ENCODE measurements around the gene HECA.

Gene HECA

GRCh38 chr6:139134817-139135577 lies at the start of gene HECA:
Gene HECA, plus strand, starts transcription at chr6:139135080. Its CDS starts 317 bp downstream, at chr6:139135397.
- H3K27me3 ChIP-seq (replicated peaks; ENCODE audit: control insufficient read depth, insufficient read depth, low read length), result no peaks in the 10 kb centered on the region
- no peak for TF ChIP-seq CTCF (IDR thresholded peaks at IDR 0.05; ENCODE audit: insufficient read depth, low read length, poor library complexity, severe bottlenecking)
- DNase-seq (ENCODE audit: extremely low read depth, insufficient read length), result peak; percentile 87
- H3K4me3 ChIP-seq (replicated peaks; ENCODE audit: low read depth, low read length), result peak within 1 kb of the TSS; percentile 81
- H3K36me3 ChIP-seq (ENCODE audit: control insufficient read depth, insufficient read depth, low read length), result no peaks in the 10 kb centered on the region

- TF ChIP-seq CTCF (IDR thresholded peaks at IDR 0.05; ENCODE audit: insufficient read depth, low read length, poor library complexity, severe bottlenecking), result no peak
- no peak overlapping the region for H3K4me3 ChIP-seq (replicated peaks; ENCODE audit: low read depth, low read length)
- H3K36me3 ChIP-seq (ENCODE audit: control insufficient read depth, insufficient read depth, low read length), result no peaks in the 10 kb centered on the region
- H3K27me3 ChIP-seq (replicated peaks; ENCODE audit: control insufficient read depth, insufficient read depth, low read length), result no peaks in the 10 kb centered on the region
- no peak for DNase-seq (ENCODE audit: extremely low read depth, insufficient read length)
Observed at GRCh38 chr6:139091826-139092225, 43.1 kb upstream of the HECA start.

GRCh38 chr6:139099984-139100383 lies 34.9 kb upstream of the HECA start:
- Histone ChIP-seq H3K27me3 (replicated peaks; ENCODE audit: control insufficient read depth, insufficient read depth, low read length) (no peaks in the 10 kb centered on the region), H3K4me3 (replicated peaks; ENCODE audit: low read depth, low read length) (no peak overlapping the region), H3K36me3 (ENCODE audit: control insufficient read depth, insufficient read depth, low read length) (no peaks in the 10 kb centered on the region)
- peak; percentile 44 for DNase-seq (ENCODE audit: extremely low read depth, insufficient read length)
- no peak for TF ChIP-seq CTCF (IDR thresholded peaks at IDR 0.05; ENCODE audit: insufficient read depth, low read length, poor library complexity, severe bottlenecking)

- DNase-seq (ENCODE audit: extremely low read depth, insufficient read length), result no peak
- no peak for TF ChIP-seq CTCF (IDR thresholded peaks at IDR 0.05; ENCODE audit: insufficient read depth, low read length, poor library complexity, severe bottlenecking)
- H3K36me3 ChIP-seq (ENCODE audit: control insufficient read depth, insufficient read depth, low read length), result no peaks in the 10 kb centered on the region
- no peak overlapping the region for H3K4me3 ChIP-seq (replicated peaks; ENCODE audit: low read depth, low read length)
- no peaks in the 10 kb centered on the region for H3K27me3 ChIP-seq (replicated peaks; ENCODE audit: control insufficient read depth, insufficient read depth, low read length)
Observed at GRCh38 chr6:139107051-139107450, 27.8 kb upstream of the HECA start.

GRCh38 chr6:139108378-139108777 lies 26.5 kb upstream of the HECA start:
- Histone ChIP-seq H3K4me3 (replicated peaks; ENCODE audit: low read depth, low read length) (no peak overlapping the region), H3K36me3 (ENCODE audit: control insufficient read depth, insufficient read depth, low read length) (no peaks in the 10 kb centered on the region), H3K27me3 (replicated peaks; ENCODE audit: control insufficient read depth, insufficient read depth, low read length) (no peaks in the 10 kb centered on the region)
- no peak for DNase-seq (ENCODE audit: extremely low read depth, insufficient read length)
- no peak for TF ChIP-seq CTCF (IDR thresholded peaks at IDR 0.05; ENCODE audit: insufficient read depth, low read length, poor library complexity, severe bottlenecking)

All from GM06990 (cell line).